MM.1S (cell line): ENCODE data around the gene PRKCE.

Experiments
- DNase-seq: peaks from one replicate; pipeline ENCODE4 v3.0.0-alpha.2; 2015
- H2AFZ ChIP-seq: fragments of 300-600 bp; sonication (generic); 2 replicates; pipeline ENCODE4 v1.6.0; 2016; ENCODE audit warnings: antibody characterized with exemption, low read length
- H3F3A ChIP-seq: fragments of 300-600 bp; sonication (generic); 2 replicates; pipeline ENCODE4 v1.6.1; 2016; ENCODE audit warnings: mild to moderate bottlenecking, antibody characterized with exemption, low read length, moderate library complexity, mixed read lengths; ENCODE audit not compliant: insufficient read depth
- H3K27ac ChIP-seq: fragments of 300-600 bp; sonication (generic); 2 replicates; pipeline ENCODE4 v1.5.1; 2016; ENCODE audit warnings: mild to moderate bottlenecking, low read length
- H3K27me3 ChIP-seq: fragments of 300-600 bp; sonication (generic); replicated peaks from 2 replicates; pipeline ENCODE4 v1.6.0; 2016; ENCODE audit warnings: low read length; ENCODE audit not compliant: insufficient read depth
- H3K36me3 ChIP-seq: fragments of 300-600 bp; sonication (generic); replicated peaks from 2 replicates; pipeline ENCODE4 v1.6.1; 2016; ENCODE audit warnings: mild to moderate bottlenecking, low read length, mixed read lengths; ENCODE audit not compliant: insufficient read depth
- H3K4me1 ChIP-seq: fragments of 300-600 bp; sonication (generic); 2 replicates; pipeline ENCODE4 v1.6.1; 2016; ENCODE audit warnings: low read length, mixed read lengths
- H3K4me2 ChIP-seq: fragments of 300-600 bp; sonication (generic); 2 replicates; pipeline ENCODE4 v1.6.0; 2016; ENCODE audit warnings: low read depth, low read length
- H3K4me3 ChIP-seq: fragments of 300-600 bp; sonication (generic); 2 replicates; pipeline ENCODE4 v1.5.1; 2016; ENCODE audit warnings: low read length, mixed read lengths
- H3K79me2 ChIP-seq: fragments of 300-600 bp; sonication (generic); 2 replicates; pipeline ENCODE4 v1.6.1; 2016; ENCODE audit warnings: mixed run types, low read length, mixed read lengths
- H3K9ac ChIP-seq: fragments of 300-600 bp; sonication (generic); 2 replicates; pipeline ENCODE4 v1.6.1; 2016; ENCODE audit warnings: low read length, mixed read lengths
- H3K9me2 ChIP-seq: fragments of 300-600 bp; sonication (generic); replicated peaks from 2 replicates; pipeline ENCODE4 v1.6.1; 2016; ENCODE audit warnings: mild to moderate bottlenecking, low read length, mixed read lengths; ENCODE audit not compliant: insufficient read depth
- H3K9me3 ChIP-seq: fragments of 300-600 bp; sonication (generic); replicated peaks from 2 replicates; pipeline ENCODE4 v1.6.1; 2016; ENCODE audit warnings: mild to moderate bottlenecking, low read length, mixed read lengths; ENCODE audit not compliant: insufficient read depth
- H4K20me1 ChIP-seq: fragments of 300-600 bp; sonication (generic); 2 replicates; pipeline ENCODE4 v1.6.1; 2016; ENCODE audit warnings: mild to moderate bottlenecking, low read length, moderate library complexity, mixed read lengths; ENCODE audit not compliant: insufficient read depth
- EZH2 ChIP-seq: fragments of 300-600 bp; sonication (generic); optimal IDR thresholded peaks from 2 replicates; pipeline ENCODE3; 2017; ENCODE audit warnings: low read depth, mild to moderate bottlenecking, antibody characterized with exemption, low read length, mixed read lengths
- EZH2phosphoT487 ChIP-seq: fragments of 300-600 bp; sonication (generic); IDR thresholded peaks from 2 replicates; pipeline ENCODE4 v1.6.1; 2018; ENCODE audit warnings: antibody characterized with exemption, low read length
- TF ChIP-seq, protein P1 (sequence below): fragments of 300-600 bp; sonication (generic); IDR thresholded peaks from 2 replicates; pipeline ENCODE4 v1.5.1; 2016; ENCODE audit warnings: antibody characterized with exemption, low read length, mixed read lengths

The PRKCE gene

DNA sequence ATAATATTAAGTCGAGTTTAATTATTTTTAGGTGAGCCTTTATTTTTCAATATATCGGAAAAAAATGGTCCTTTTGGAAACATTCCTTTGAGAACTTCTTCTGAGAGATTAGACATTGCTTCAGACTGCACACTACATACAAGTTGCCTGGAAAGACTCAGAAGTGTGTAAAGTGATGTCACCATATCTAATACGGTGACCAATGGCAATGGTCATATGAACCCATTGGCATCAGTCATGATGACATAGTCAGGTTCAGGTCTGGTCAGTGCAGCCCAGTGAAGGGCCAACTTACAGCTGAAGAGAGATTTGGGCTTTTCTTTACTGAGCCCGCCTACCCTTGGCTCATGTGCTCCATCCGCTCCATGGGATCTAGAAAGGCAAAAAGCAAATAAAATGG is 362.3 kb downstream of the PRKCE start:
- no peak for DNase-seq
- no peaks in the 10 kb centered on the region for H3K36me3 ChIP-seq
- H3K9ac ChIP-seq: no peak overlapping the region
- no peak overlapping the region for H3K4me3 ChIP-seq
- no peak overlapping the region for H2AFZ ChIP-seq
- H3K4me1 ChIP-seq: peaks cover 15% of the 10 kb centered on the region
- no peaks in the 10 kb centered on the region for H3F3A ChIP-seq
- no peaks in the 10 kb centered on the region for H4K20me1 ChIP-seq
- no peaks in the 10 kb centered on the region for H3K9me2 ChIP-seq
- H3K4me2 ChIP-seq: no peak overlapping the region
- H3K27ac ChIP-seq: no peak overlapping the region
- H3K9me3 ChIP-seq: no peaks in the 10 kb centered on the region
- TF ChIP-seq EZH2phosphoT487 (no peak), EZH2 (no peak)
- TF ChIP-seq, protein P1, sequence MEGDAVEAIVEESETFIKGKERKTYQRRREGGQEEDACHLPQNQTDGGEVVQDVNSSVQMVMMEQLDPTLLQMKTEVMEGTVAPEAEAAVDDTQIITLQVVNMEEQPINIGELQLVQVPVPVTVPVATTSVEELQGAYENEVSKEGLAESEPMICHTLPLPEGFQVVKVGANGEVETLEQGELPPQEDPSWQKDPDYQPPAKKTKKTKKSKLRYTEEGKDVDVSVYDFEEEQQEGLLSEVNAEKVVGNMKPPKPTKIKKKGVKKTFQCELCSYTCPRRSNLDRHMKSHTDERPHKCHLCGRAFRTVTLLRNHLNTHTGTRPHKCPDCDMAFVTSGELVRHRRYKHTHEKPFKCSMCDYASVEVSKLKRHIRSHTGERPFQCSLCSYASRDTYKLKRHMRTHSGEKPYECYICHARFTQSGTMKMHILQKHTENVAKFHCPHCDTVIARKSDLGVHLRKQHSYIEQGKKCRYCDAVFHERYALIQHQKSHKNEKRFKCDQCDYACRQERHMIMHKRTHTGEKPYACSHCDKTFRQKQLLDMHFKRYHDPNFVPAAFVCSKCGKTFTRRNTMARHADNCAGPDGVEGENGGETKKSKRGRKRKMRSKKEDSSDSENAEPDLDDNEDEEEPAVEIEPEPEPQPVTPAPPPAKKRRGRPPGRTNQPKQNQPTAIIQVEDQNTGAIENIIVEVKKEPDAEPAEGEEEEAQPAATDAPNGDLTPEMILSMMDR: no peak
- no peaks in the 10 kb centered on the region for H3K79me2 ChIP-seq
- H3K27me3 ChIP-seq: no peaks in the 10 kb centered on the region

DNA sequence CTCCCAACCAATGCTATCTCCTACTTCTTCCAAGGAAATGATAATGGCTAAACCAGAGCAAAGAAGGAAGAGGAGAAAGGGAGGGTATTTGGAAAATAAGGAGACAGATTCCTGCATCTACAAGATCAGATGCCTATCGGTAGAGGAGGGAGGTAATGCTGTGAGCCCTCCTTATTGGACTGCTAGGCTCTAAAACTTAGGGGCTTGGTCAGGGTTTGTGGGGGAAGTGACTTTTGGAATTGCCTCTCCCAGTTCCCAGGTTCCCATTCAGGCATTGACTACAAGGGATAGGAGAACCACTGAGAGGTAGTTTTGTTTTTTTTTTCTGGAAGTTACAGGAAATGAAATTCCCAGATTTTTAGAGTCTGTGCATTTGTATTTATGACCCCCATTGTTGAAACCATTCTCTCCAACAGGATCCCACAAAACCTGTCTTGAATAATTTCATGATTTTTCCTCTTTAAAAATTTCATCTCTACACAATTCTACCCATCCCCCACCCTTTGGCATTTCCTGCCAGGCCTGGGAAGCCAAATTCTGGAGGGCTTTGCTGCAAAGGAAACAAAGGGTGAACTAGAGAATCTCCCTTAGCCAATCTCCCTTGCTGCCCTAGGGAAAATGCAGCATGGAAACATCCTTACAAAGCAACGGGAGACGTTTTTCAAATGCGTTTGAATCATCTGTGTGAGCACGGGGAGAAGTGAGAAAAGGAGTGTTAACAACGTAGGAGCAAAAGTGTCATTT is 363.6 kb downstream of the PRKCE start:
- H3K9ac ChIP-seq: no peak overlapping the region
- TF ChIP-seq, protein P1: no peak
- TF ChIP-seq EZH2phosphoT487 (no peak), EZH2 (no peak)
- no peak overlapping the region for H3K4me2 ChIP-seq

DNA sequence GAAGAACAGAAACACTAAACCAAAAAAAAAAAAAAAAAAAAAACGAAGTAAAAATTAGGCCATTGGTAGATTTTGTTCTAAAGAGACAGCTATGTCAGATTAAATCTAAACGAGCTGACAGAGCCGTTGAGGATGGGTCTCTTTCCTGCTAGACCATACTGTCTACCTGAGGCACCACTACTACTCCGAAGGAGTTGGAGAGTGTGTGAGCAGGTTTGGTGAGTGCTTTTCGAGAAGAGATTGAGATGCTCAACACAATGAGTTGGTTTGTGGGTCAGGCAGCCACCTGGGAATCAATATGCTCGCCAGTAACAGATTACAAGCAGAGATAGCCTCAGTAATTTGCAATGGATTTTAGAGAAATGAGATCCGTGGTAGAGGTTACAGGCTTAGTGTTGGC is 364.2 kb downstream of the PRKCE start:
- TF ChIP-seq EZH2: no peak
- no peak for TF ChIP-seq EZH2phosphoT487
- TF ChIP-seq, protein P1: no peak
- Histone ChIP-seq H2AFZ (no peak overlapping the region), H3K36me3 (no peaks in the 10 kb centered on the region), H4K20me1 (no peaks in the 10 kb centered on the region), H3K9me3 (no peaks in the 10 kb centered on the region), H3K4me3 (no peak overlapping the region), H3K79me2 (no peaks in the 10 kb centered on the region), H3K4me2 (no peak overlapping the region), H3K4me1 (peaks cover 4% of the 10 kb centered on the region; the same call in 1 of the 2 replicates), H3K9me2 (no peaks in the 10 kb centered on the region), H3F3A (no peaks in the 10 kb centered on the region), H3K9ac (no peak overlapping the region), H3K27me3 (no peaks in the 10 kb centered on the region), H3K27ac (no peak overlapping the region)
- no peak for DNase-seq

More for the DNA sequence above, 363.6 kb downstream of the PRKCE start:
- H3K27ac ChIP-seq: no peak overlapping the region
- no peaks in the 10 kb centered on the region for H3K9me2 ChIP-seq
- H3K4me3 ChIP-seq: no peak overlapping the region
- no peaks in the 10 kb centered on the region for H4K20me1 ChIP-seq
- H3K4me1 ChIP-seq: peaks cover 4% of the 10 kb centered on the region; the same call in 1 of the 2 replicates
- no peaks in the 10 kb centered on the region for H3K27me3 ChIP-seq
- H3K79me2 ChIP-seq: no peaks in the 10 kb centered on the region
- H3K36me3 ChIP-seq: no peaks in the 10 kb centered on the region
- no peaks in the 10 kb centered on the region for H3K9me3 ChIP-seq
- DNase-seq: no peak
- no peak overlapping the region for H2AFZ ChIP-seq
- H3F3A ChIP-seq: no peaks in the 10 kb centered on the region
